Colon (tissue), 2 donors: ENCODE results near the gene HYI.
"Not testable (repeated sequence)": the region's sequence is repeated elsewhere in the genome, so short reads cannot be mapped to it uniquely, and the experiment has no call there.

Experiments used
- FAIRE-seq: peaks from 2 replicates; lab custom pipeline; 2012; peaks lifted over from hg19 to GRCh38; lab: Jason Lieb, UNC
- donor health status: control.
- donor health status: control.

HYI gene

GRCh38 chr1:43453442-43454269, at the start of gene HYI:
HYI (minus strand) TSS chr1:43453931; CDS start chr1:43453793, 138 bp downstream.
- FAIRE-seq, result no peak

- FAIRE-seq, result not testable (repeated sequence)
These were observed 48.1 kb upstream of the HYI start for GRCh38 chr1:43501806-43502205.

GRCh38 chr1:43499898-43500297, 46.2 kb upstream of the HYI start:
- no peak for FAIRE-seq

- FAIRE-seq, result no peak
These were observed 41.5 kb upstream of the HYI start for GRCh38 chr1:43495204-43495603.

- no peak for FAIRE-seq
These were observed 40.1 kb upstream of the HYI start for GRCh38 chr1:43493661-43494450.

GRCh38 chr1:43492826-43493225, 39.1 kb upstream of the HYI start:
- no peak for FAIRE-seq

GRCh38 chr1:43491061-43491460, 37.3 kb upstream of the HYI start:
- FAIRE-seq, result no peak

- no peak for FAIRE-seq
These were observed 34.4 kb upstream of the HYI start for GRCh38 chr1:43488165-43488564.

GRCh38 chr1:43484367-43484766, 30.6 kb upstream of the HYI start:
- FAIRE-seq, result no peak

GRCh38 chr1:43482215-43482614, 28.5 kb upstream of the HYI start:
- no peak for FAIRE-seq

- no peak for FAIRE-seq
These were observed 27.8 kb upstream of the HYI start for GRCh38 chr1:43481491-43481890.

GRCh38 chr1:43479414-43479813, 25.7 kb upstream of the HYI start:
- FAIRE-seq, result no peak

GRCh38 chr1:43477716-43478115, 24.0 kb upstream of the HYI start:
- no peak for FAIRE-seq

- FAIRE-seq, result not testable (repeated sequence)
These were observed 22.1 kb upstream of the HYI start for GRCh38 chr1:43475611-43476401.

- FAIRE-seq, result no peak
These were observed 19.7 kb upstream of the HYI start for GRCh38 chr1:43473463-43473862.

- FAIRE-seq, result not testable (repeated sequence)
These were observed 18.9 kb upstream of the HYI start for GRCh38 chr1:43472463-43473151.

GRCh38 chr1:43472087-43472462, 18.3 kb upstream of the HYI start:
- FAIRE-seq, result no peak

- no peak for FAIRE-seq
These were observed 16.2 kb upstream of the HYI start for GRCh38 chr1:43469932-43470331.

- FAIRE-seq, result no peak
These were observed 14.7 kb upstream of the HYI start for GRCh38 chr1:43468414-43468813.

- FAIRE-seq, result no peak
These were observed 12.7 kb upstream of the HYI start for GRCh38 chr1:43466403-43466802.

- FAIRE-seq, result no peak
These were observed 11.9 kb upstream of the HYI start for GRCh38 chr1:43465505-43466067.
